Epithelial cell of umbilical artery (primary cell): ENCODE results near the gene HAUS8. TPM values are rescaled to one million over a fixed set of nuclear protein-coding genes. Genes with fewer than 3 reads are reported as not detected.

Experiments used
- total RNA-seq: library from RNA; depleted of rRNA; stranded (reverse); fragments of >200 nt; gene quantifications from 2 replicates; pipeline ENCODE4 v1.2.3, GENCODE V29; 2014

HAUS8 gene, protein sequence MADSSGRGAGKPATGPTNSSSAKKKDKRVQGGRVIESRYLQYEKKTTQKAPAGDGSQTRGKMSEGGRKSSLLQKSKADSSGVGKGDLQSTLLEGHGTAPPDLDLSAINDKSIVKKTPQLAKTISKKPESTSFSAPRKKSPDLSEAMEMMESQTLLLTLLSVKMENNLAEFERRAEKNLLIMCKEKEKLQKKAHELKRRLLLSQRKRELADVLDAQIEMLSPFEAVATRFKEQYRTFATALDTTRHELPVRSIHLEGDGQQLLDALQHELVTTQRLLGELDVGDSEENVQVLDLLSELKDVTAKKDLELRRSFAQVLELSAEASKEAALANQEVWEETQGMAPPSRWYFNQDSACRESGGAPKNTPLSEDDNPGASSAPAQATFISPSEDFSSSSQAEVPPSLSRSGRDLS
- total RNA-seq = 4.9 and 5.6 TPM in 2 replicates

DNA sequence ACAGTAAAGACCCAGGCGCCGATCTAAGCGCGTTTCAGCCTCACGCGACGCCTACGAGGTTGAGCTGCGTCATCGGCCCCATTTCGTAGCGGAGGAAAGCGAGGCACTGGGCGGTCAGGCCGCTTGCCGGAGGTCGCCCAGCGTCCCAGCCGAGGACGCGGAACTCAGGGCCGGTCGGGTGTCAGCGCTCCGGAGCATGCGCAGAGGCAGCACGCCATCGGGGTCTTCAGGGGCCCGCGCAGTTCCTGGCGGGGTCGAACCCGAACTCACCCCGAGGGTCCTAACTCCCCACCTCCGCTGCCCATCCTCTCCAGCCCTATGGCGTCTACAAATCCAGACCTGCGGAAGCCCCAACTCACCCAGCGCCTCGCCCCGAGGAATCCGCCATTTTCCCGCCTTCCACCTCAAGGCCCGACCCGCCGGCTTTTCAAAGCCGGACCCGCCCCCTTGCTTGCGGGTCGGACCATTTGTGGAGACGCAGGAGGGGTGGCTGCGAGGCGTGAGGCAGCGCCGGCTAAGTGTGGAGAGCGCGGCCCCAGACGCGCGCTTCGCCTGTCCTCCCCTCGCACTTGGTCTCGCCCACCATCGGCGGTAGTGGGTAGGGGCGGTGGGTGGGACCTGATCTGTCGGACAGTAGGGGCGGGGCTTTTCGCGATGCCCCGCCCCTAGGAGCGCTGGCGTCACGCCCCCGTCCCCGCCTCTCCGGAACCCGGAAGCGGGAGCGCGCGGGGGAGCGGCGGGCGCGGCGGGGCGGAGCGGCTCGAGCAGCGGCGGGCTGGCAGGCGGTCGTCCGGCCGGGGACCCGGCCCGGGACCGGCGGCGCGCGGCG is at the start of gene HAUS8, which contains the start of gene MYO9B:
Gene HAUS8 (minus strand): TSS at position 418 of the 829 bp plus-strand sequence. CDS start 30 bp downstream, at position 388.
Gene MYO9B (plus strand): TSS at position 743 of the 829 bp plus-strand sequence. CDS start 25,941 bp downstream, outside the sequence.

DNA sequence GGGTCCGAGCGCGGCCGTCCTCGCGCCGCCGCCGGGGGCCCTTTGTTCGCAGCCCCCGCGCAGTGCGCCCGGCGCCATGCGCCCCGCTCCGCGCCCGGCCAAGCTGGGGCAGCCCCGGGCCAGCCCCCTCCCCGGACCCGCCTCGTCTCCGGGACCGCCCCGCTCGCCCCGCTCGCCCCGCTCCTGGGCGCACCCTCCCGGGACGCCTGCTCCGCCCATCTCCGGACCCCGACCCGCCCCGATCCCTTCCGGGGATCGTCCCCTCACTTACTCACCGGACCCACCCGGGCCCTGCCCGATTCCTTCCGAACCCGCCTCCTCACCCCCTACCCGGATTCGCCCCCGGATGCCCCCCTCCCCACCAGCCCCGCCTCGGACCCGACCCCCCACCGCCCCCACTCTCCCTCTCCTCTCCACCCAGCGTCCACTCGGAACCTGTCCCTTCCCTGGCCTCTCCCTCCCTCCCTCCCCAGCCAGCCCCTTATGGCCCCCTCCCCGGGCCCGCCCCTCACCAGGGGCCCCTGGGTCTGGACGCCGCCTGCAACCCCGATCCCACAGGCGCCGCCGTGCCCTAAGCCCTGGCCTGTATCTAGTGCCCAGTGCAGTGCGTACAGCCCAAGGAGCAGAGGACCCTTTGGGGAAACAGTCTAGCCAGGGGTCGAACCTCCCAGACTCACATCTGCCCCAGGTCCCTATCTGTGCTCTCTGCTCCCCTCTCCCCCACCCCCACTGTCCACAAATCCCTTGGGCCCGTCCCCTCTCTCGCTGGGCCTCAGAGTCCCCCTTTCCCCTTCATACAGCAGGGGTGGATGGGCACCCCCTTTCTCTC is 48.3 kb downstream of the HAUS8 start, which contains the start of gene CPAMD8:
Gene CPAMD8 (minus strand): TSS at position 105 of the 829 bp plus-strand sequence. CDS start 168 bp downstream, outside the sequence.

Other genes with a start within 250 kb of the HAUS8 start
- 23.1 and 29.6 TPM in 2 replicates for gene SIN3B, start 246.1 kb downstream of the HAUS8 start, total RNA-seq
- 1.1 and 2.3 TPM in 2 replicates for gene F2RL3, start 186.5 kb downstream of the HAUS8 start, total RNA-seq
- gene CPAMD8, start 48.6 kb downstream of the HAUS8 start, total RNA-seq = 0.30 and 0.65 TPM in 2 replicates
- gene MYO9B, start 325 bp upstream of the HAUS8 start, total RNA-seq = 34.2 and 50.0 TPM in 2 replicates
- gene USE1, start 139.9 kb upstream of the HAUS8 start, total RNA-seq = 19.2 and 19.6 TPM in 2 replicates
- 4.1 and 4.2 TPM in 2 replicates for gene OCEL1, start 150.8 kb upstream of the HAUS8 start, total RNA-seq
- gene NR2F6, start 170.5 kb upstream of the HAUS8 start, total RNA-seq = 49.7 and 55.8 TPM in 2 replicates
- 13.3 and 17.2 TPM in 2 replicates for gene USHBP1, start 189.3 kb upstream of the HAUS8 start, total RNA-seq
- 134 and 168 TPM in 2 replicates for gene BABAM1, start 192.0 kb upstream of the HAUS8 start, total RNA-seq
- gene ANKLE1, start 206.4 kb upstream of the HAUS8 start, total RNA-seq = 0.65 and 1.4 TPM in 2 replicates
- gene ABHD8, start 228.0 kb upstream of the HAUS8 start, total RNA-seq = 5.2 and 9.9 TPM in 2 replicates
- gene MRPL34, start 230.4 kb upstream of the HAUS8 start, total RNA-seq = 33.8 and 37.7 TPM in 2 replicates
- gene DDA1, start 234.1 kb upstream of the HAUS8 start, total RNA-seq = 10.4 and 27.7 TPM in 2 replicates